GM18517 (cell line): ENCODE results near the gene JAG2.

Experiments
- ATAC-seq: cut with Tn5 transposase; IDR thresholded peaks from one replicate; pipeline ENCODE4 v1.9.1; 2021; ENCODE audit warnings: mild to moderate bottlenecking, moderate library complexity; ENCODE audit not compliant: unreplicated experiment

JAG2 gene

DNA sequence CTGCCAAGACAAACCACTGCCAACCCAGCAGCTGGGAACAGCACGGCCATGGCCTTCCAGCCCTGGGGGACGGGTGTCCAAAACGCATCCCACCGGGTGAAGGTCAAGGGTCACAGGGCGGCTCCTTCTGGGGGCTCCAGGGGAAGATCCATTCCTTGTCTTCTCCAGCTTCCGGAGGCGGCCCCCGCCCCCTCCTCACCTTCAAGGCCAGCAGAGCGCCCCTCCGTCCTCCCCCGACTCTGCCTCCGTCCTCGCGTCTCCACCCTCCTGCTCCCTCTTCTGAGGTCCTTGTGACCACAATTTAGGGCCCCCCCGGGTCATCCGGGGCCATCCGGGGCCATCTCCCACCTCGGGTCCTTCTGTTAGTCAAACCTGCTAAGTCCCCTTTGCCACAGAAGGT, 16.4 kb upstream of the JAG2 start:
- ATAC-seq: no peak

DNA sequence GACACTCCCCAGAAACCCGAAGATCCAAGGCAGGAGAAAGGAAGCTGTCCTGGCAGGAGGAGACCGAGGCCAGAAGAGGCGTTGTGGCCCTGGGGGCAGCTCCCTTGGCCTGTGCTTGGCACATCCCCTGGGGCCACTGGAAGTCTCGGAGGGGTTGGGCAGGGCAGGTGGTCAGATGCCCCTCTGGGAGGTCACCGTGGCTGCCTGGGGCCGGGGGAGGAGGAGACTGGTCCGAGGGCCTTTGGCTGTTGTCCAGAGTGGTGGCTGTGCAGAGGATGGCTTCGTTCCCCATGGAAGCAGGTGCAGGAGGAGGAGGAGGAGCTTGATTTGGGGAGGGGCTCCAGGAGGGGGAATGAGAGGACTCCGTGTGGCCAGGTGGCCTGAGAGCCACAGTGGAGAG, 15.9 kb upstream of the JAG2 start:
- no peak for ATAC-seq

DNA sequence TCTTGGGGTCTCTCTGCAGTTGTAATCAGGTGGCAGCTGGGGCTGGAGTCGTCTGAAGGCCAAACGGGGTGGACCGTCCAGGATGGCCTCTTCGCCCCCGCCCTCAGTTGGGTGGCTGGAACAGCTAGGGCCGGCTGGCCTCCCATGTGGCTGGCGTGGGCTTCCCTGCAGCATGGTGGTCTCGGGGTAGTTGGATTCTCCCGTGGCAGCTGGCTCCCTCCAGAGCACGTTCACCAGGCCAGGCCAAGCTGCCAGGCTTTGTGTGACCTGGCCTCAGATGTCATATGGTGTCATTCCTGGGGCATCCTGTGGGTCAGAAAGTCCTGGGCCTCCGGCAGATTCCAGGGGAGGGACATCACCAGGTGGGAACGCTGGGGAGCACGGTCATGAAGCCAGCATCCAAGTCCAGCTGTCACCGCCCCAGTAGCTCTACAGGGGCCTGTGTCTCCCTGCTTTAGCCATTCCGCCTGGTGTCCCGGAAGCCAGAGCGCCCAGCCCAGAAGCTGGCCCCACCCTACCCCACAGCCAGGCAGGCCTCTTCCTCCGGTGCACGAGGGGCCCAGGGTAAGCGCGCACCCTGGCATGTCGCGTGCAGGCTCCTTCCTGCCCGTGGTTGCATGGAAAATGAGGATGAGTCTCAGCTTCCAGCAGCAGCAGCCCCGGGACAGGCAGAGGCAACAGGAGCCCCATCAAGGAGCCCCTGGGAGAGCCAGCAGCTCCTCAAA, 13.9 kb upstream of the JAG2 start:
- no peak for ATAC-seq

DNA sequence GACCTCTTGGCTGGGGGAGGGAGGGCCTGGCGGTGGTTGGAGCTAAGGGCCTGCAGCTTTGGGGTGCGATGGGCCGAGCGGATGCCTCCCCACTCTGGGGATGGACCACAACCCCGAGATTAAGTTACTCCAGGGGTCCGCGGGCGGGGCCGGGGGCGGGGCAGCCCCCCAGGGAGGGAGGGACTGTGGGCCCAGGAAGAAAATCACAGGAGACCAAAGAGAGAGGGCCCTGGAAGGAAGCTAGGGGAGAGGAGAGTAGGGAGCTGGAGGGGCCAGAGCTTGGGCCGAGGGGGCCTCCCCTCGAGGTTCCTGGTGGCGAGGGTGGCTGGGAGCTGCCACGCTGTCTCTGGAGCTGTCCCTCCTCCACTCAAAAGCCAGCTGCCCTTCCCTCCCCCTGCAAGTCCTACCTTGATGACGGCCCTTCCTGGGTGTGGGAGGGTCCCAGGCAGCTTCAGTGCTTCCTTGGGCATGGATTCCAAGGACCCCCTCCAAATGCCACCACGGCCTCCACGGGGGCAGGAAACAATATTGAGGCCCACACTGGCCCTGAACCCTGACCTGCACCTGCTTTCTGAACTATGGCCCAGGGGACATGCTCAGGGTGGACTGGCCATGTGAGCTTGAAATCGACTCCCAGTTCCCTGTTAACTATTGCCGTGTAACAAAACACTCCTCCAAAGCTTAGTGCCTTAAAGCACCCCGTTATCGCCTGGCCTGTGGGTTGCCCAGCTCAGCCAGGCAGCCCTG, 13.1 kb upstream of the JAG2 start:
- ATAC-seq: no peak

DNA sequence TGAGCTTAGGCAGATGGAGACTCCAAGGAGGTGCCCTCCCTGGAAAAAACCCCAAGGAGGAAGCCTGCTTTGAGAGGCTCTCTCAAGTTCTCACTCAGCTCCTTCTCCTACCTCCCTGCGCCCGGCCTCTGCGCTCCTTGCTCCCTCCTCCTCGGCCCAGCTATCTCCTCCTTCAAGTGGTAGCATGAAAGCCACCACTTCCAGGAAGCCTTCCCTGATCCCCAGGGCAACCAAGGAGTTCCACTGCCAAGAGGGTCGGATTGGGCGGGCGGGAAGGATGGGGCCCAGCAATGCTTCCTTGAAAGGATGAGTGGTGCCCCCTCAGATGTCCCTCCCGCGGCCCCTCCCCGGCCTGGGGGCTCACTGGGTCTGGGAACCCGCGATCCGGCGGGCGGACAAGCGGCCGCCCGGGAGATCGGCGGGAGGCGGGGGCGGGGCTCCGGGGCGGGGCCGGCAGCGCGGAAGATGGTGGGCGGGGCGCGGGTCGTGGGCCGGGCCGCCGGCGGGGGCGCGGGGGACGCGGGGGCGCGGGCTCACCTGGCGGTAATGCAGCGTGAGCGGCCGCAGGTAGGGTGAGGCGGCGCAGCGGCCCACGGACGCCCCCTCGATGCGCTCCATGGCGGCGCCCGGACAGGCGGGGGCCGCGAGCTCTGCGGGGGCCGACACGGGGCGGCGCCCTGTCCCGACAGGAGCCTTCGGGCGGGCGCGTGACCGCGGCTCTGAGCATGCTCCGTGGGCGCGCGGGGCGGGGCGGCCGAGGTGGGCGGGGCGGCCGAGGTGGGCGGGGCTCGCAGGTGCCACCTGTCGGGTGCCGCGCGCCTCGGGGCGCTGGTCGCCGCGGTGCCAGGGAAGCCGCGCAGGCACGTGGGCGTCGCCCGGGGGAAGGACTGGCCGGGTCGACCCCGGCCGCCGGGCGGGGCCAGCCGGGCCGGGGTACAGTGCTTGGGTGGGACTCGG, 12.3 kb upstream of the JAG2 start, which contains the start of gene NUDT14:
Gene NUDT14 (minus strand): TSS at position 721 of the 957 bp plus-strand sequence. CDS start 103 bp downstream, at position 618.
- no peak for ATAC-seq

DNA sequence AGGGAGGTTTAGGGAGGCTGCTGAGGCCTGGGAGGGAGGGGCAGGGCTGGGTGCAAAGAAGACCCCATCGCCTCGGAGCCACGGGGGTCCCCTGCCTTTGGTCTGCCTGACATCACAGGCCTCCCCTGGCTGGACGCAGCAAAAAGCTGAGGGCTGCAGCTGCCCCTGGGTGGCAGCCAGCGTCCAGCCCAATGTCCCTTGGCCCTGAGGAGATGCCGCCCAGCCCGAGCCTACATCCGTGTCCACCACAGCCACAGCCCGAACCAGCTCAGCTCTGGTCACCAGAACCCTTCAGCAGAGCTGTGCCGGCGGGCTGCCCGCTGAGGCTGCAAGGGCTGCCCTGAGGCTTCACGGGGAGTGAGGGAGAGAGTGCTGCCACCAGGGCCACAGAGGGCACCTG, 10.6 kb upstream of the JAG2 start:
- no peak for ATAC-seq

DNA sequence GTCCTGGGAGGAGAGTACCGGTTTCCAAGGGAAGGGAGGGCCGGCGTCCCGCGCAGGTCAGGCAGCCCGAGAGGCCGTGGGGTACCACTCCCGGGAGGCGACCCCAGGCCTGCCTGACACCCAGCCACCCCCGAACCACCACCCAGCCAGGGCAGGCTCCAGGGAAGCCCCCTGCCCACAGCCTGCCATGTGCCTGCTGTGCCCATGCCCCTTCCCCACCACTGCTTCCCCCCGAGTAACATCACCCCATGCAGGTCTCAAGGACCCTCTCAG, 10.2 kb upstream of the JAG2 start:
- ATAC-seq: no peak

DNA sequence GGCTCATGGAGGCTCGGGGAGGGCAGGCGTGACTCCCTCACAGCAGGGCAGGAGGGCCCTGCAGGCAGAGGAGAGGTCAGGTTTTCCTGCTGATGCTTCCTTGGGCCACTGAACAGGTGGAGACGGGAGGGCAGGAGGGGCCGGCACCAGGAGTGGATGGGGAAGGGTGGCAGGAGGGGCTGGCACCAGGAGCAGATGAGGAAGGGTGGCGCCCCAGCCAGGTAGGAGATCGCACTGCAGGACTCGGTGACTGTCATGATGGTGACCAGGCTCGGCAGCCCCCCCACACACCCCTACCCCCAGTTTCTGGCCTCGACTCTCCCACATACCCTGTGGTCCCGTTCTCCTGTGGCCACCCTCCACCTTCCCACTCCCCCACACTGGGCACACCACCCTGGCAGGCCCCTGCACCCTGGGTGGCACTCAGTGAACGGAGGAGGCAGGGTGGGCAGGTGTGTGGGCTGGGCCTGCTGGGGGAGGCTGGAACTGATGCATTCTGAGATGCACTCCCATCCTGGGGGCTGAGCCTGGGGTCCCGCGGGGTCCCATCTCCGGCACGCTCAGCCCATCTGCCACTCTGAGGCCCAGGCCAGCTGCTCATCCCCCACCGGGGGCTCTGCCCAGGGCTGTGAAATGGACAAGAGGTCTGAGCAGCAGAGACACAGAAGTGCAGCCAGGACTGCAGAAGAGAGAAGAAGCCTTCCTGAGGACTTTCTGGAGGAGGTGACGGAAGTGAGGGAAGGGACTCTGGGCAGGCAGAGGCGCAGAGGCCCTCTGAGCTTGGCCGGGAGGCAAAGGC, 9.7 kb upstream of the JAG2 start:
- no peak for ATAC-seq

DNA sequence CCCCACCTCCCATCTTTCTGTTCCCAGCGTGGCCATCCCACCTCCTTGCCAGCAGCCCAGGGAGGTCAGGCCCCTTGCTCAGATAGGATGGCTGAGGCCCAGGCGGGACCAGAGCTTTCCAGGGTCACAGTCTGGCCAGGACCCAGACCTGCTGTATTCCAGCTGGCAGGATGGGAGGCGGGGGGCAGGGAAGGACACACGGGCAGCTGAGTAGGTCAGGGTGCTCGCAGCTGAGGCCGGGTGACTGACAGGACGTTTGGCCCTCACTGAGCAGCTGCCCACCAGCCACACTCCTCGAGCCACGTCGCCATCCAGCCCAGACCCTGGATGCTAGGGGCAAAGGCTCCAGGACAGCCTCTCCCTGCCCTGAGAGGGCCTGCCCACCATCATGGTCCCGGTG, 8.5 kb upstream of the JAG2 start:
- no peak for ATAC-seq

DNA sequence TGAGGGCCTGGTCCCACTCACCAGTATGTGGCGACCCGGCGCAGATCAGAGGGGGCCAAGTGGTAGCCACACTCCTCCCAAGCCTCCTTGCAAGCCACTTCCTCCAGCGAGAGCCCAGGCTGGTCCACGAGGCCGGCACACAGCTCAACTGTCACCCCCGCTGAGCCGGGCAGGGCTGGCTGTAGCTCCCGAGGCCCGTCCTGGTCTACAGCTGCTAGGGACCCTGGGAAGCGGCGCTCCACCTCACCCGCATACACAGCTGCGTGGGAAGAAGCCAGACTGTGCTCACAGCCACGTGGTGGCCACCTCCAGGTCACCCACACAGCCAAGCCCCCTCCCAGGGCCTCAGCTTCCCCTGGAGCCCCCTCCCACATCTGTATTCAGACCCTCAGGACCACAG, 7.9 kb upstream of the JAG2 start:
- ATAC-seq: no peak

DNA sequence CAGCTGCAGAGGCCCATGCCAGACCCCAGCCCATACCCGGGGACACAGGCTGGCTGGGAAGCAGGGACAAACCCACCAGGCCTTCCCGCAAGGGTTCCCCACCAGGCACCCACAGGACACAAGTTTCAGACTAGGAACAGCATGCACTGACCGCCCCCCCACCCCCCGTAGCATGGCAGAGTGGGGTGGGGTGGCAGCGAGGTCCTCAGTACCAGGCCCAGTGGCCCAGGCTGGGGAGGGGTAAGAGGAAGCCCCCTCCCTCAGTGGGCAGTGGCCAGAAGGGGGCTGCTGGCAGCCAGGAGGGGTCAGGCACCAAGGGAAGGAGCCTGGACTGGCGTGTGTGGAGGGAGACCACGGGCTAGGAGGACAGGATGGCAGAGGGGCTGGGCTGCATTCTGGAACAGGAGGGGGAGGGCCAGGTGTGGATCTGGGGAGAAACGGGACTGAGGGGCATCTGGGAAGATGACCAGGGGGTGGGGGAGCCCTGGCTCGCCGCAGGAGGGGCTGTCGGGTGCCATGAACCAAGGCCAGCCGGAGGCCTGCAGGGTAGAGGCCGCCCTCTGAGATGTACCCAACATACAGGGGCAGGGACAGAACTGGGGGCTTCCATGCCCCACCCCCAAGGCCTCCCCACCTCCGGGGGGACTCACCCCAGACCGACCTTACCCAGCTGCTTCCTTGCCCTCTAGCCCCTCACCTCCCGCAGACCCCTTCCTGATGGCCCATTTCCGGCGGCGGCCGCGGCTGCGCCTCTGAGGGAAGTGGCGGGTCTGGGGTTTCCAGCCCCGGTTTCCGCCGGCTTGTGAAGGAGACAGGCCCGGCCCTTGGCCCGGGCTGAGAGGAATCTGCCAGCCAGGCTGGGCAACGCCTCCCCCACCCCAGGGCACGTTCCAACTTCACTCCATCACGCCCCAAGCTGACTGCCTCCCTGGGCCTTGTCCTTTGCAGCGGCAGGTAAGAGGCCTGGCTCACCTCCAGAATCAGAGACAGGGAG, 5.6 kb upstream of the JAG2 start:
- ATAC-seq: no peak

DNA sequence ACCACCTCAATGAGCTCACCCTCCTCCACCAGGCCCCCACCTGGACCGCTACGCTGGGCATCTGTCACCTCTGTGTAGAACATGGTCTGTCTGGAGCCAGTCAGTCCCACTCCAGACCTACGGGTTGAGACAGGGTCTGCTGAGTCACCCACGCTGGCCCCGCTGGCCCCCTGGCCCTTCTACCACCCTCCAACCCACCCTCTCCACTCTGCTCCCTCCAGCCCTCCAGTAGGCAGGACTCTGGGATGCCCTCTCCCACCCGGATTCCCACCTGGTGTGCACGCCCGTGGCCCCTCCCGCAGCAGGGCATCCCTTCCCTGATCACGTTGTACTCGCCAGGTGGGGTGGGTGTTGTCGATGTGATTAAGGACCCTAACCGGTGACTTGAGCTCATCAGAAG, 4.6 kb upstream of the JAG2 start:
- no peak for ATAC-seq

DNA sequence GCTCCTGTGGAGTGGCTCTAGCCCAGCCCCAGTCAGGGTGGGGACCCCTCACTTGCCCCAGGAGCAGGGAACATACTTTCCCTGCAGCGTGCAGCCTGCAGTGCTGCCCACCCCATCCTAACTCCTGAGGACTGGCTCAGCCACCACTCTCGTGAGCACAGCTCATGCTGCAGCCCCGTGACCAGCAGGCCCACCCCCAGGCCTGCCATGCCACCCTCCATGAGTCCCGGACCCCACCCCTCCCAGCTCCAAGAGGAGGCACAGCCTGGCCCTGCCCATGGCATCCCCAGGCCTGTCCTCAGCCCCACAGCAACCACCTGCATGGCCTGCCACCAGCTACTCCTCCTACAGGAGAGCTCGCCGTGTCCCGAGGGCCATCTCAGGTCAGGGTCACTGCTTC, 3.9 kb upstream of the JAG2 start:
- ATAC-seq: no peak

DNA sequence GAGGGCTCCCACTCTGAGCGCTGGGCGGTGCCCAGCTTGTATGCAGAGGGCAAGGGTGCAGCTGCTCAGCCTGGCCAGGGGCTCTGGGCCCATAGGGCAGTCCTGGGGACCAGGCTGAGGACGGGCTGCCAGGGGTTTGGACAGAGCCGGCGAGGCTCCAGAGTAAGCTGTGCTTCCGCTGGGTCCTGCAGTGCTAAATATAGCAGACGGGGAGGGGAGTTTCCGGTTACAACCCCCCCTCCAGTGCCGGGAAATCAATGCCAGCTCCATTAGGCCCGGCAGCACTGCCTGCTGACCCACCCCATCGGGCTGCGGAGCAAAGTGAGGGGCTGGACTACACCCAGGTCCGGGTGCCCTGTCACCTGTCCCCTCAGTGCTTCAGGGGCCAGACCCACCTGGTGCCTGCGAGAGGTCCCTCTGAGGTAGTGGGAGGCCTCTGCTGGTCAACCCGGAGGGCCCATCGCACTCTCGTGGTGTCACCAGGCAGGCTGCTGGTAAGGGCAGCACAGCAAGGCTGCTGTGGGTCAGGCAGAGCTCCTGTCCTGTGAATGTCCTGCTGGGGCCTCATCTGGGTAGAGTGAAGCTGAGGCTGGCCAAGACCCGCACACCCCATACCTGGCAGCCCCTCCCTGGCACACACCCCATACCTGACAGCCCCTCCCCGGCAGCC, 2.6 kb upstream of the JAG2 start:
- ATAC-seq: no peak

DNA sequence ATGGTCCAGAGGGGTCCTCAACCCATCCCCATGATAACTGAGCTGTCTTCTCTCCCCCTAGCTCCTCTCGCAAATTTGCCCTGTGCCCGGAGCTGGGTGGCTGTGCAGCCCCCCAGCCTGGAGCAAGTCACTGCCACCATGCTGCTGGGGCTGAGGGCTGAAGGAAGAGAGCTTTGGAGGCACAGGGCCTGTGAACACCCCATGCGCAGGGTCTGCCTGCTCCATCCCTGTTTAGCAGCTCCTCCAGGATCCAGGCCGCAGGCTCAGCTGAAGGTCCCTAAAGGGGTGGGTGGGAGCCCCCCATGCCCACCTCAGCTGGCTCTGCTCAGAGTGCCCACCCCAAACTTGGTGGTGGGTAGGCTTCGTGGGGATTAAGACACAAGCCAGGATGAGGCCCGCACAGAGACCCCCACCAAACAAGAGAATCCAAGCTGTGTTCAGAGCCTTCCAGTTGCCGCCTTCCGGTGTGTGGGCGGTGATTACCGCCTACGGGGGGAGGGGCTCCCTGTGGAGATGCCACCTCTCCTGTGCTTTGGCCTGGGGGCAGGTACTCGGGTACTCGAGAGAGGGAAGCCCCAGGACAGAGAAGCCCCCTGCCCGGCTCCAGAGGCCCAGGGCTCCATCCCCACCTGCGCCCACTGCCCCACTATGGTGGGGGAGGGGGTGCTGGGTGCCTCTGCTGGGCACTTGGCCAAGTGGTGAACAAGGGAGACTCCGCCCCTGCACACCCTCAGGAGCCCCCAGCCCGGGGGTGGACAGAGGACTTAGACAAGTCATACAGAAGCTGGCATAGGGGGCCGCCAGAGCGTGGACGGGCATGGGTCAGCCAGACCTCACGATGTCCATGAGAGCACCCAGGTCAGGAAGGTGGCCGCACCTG, 1.4 kb upstream of the JAG2 start:
- no peak for ATAC-seq

DNA sequence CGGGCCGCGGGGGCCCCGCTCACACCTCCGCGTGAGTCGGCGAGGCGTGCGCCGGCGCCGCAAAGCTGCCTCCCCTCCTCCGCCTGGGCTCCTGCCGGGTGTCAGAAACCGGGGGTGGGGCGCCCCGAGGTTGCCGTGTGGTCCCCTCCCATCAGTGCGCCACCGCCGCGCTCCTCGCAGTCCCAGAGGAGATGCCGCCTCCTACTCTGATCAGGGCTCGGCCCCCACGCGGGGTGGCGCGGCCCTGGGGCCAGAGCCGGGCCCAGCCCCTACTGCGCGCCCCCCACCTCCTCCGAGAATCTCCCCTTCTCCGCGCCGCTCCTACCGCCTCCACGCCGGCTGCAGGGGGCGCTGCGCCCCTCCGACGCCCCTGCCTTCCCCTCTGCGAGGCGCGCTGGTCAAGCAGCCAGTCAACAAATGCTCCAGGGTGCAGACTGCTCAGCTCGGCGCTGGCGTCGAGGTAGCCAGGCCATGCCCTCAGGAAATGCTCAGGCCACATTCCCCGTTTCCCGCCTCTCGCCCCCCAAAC, 467 bp upstream of the JAG2 start:
- ATAC-seq: no peak

DNA sequence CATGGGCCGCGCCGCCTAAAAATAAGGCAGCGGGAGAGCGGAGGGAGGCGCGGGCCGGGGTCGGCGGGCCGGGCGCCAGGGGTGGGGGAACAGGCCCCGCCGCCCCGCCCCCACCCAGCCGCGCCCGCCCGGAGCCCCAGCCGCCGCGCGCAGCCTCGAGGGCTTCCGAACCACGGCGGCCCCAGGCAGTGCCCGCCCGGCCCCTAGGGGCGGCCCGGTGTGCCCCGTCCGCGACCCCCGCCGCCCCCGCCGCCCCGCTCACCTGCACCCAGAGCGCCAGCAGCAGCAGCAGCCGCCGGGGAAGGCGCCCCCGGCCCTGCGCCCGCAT, 519 bp downstream of the JAG2 start:
- ATAC-seq: no peak
